NK-92 (cell line): ENCODE data around the gene FBXW8.

Experiments
- DNase-seq: peaks from one replicate; lab custom pipeline; 2025; ENCODE audit not compliant: unreplicated experiment; lab: John Stamatoyannopoulos, UW

FBXW8 gene

DNA sequence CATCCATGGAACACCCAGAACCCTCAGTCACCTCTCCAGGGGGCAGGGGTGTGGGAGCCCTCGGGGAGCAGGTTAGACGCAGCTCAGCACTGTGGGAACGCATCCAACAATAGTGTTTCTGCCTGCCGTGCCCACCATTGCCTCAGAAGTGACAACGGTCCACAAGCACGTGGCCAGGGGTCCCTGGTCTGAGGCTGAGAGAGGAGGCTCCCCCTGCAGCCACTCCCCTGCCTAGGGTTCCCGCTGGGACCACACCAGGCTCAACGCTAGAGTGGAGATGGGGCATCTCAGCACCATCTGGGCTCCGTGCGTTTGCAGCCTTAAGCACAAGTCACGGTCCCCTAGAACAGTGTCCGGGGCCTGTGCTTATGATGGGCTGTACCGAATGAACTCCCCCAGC, 125.8 kb downstream of the FBXW8 start:
- no peak for DNase-seq

DNA sequence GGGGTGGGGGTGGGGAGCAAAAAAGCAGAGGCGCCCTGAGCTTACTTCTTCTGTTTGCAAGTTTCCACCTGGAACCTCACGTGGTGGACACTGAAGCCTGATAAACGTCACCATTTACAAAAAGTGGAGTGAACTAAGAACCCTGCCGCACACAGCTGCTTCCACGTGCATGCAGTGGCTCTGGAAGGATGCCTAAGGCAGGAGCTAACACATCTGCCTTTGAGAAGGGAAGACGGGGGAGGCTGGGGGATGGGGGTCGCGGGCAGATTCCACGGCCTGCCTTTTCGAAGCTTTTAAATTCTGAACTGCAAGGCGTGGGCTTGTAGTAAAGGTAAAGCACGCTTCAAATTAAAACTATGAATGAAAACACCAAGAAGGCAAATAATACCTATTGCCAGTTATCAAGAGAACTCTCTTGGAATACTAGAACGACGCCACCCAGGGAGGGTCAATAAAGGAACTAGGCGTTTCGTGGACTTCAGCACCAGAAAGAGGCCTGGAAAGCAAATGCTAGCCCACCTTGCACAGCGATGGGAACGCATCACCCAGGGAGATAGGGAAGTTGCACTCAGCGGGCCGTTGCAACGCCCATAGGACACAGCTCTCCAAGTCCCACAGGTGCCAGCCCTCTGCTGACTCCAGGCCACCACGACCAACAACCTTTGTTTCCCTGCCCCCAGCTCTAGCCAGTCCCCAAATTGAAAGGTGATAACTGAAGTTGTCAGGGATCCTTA, 126.7 kb downstream of the FBXW8 start:
- no peak for DNase-seq

DNA sequence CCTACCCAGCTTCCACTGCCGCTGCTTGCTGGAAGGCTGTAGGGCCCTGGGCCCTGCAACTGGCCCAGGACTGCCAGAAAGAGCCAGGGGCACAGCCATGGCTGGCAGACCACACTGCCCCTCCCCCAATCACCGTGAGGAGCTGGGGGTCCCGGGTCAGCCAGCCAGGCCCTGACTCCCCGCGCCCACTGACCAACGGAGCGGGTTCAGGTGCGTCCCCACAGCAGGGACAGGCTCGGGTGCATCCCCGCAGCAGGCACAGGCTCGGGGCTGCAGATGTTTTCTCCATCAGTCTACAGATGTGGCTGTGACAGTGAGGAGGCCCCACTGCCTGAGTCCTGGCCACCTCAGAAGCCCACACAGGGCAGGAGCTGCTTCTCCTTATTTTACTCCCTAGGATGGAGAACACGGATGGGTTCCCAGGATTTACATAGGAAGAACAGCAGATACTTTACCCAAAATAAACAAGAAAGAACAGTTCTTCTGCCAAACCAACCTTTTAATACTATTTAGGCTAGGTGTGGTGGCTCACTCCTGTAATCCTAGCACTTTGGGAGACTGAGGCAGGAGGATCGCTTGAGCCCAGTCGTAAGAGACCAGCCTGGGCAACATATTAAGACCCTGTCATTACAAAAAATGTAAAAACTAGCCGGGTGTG, 127.4 kb downstream of the FBXW8 start:
- DNase-seq: no peak

DNA sequence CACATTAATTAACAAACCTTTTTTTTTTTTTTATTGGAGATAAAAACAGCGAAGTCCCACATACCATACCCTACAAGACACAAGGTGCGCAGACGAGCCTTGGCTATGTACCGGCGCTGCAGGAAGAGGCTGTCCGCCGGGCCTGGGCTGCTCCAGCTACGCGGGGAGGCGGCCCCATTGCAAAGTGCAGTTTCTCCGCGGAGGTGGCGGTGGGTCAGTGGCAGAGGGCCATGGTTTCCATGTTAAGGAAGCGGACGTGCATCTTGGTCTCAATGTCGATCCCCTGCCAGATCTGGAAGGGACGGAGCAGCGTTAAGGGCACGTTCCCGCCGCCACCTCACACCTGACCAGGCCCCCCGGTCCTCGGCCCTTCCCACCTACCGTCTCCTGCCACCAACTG, 128.2 kb downstream of the FBXW8 start:
- no peak for DNase-seq

DNA sequence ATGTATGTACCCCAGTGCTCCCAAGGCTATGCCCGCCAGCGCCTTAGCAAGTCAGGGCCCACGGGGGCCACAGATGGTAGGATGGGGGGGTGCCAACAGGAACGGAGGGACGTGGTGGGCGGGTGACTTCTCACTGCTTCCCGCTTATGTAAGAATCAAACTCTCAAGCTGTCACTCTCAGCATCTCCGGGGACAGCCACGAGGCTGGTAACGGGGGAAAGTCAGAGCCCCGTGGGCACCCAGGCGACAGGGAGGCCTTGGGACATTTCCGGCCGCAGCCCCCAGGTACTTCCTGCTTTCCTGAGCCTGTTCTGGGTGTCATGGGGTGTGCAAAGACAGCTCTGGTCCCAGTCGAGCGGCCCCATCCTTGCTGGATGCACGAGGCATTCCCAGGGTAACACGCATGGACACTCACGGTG, 129.2 kb downstream of the FBXW8 start:
- DNase-seq: no peak

DNA sequence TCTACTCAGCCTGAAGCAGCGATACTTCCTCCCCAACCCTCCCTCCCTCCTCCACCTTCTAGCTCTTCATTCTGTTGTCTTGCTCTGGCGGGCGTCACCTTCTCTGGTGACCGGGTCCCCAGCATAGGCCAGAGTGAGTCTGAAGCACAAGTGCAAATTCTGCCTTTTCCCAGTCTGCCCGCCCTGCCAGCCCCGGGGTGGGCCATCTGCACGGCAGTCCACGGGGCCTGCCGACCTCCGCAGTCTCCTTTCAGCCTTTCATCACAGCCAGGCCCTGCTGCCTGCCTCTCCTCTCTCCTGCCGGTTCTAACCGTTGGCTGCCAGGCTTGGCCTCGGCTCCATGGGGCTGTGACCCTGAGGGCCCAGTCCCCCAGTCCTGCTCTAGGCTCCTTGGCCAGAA, 129.7 kb downstream of the FBXW8 start:
- no peak for DNase-seq

DNA sequence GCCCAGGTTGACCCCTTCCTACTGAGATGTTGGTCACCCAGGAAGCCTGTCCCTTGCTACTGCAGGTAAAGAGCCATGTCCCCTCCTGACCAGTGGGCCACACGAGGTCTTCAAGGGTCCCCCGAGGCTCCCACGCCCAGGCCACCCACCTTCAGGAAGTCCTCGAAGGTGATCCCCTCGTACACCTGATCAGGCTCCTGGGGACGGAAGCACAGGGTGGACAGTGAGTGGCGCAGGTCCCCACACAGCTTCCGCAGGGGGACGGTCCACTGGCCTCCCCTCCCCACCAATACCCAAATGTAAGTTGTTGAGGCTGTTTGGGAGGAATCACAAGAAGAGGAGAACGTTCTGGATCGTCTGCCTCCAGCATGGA, 131.0 kb downstream of the FBXW8 start:
- DNase-seq: no peak

DNA sequence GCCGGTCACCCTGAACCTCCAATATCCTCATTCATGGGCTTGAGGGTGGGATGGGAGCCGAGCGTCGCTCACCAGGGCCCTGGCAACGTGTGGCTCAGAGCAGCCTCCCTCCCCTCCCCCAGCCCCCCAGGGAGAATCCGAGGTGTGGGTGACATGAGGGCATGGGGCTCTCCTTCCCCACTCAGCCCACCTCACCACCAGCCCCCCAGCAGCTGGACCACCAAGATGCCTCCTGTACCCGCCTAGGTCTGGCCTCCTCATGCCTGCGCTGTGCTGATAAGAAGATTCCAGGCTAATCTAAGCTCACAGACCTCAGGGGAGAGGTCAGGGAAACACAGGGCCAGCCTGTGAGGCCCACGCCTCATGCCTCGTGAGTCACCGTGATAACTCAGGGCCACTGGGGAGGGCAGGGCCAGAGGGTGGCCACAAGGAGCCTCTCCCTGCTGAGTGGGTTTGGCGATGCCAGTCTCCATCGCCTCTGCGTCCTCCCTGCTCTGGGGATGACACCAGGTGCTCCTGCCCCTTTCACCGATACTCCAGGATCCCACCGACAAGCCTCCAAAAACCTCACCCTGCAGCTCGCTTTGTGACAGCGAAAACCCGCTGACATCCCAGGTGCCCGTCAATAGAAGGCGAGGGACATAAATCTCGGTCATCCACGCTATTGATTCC, 131.6 kb downstream of the FBXW8 start:
- no peak for DNase-seq

DNA sequence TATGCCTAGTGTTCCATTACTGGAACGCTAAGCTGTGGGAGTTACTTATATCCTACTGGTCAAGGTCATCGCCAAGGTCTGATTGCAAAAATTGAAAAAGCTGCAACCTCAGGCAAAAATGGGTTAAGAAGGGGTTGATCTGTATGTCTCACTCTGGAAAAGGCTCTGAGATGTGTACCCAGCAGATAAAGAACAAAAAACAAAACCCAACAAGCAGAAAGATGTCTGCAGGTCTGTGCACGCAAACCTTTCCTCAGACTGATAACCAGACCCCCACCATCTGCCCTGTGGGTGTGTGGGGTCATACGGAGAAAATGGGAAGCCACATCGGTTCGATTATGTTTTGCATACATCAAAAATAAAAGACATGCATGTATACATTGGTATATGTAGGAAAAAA, 132.1 kb downstream of the FBXW8 start:
- no peak for DNase-seq

DNA sequence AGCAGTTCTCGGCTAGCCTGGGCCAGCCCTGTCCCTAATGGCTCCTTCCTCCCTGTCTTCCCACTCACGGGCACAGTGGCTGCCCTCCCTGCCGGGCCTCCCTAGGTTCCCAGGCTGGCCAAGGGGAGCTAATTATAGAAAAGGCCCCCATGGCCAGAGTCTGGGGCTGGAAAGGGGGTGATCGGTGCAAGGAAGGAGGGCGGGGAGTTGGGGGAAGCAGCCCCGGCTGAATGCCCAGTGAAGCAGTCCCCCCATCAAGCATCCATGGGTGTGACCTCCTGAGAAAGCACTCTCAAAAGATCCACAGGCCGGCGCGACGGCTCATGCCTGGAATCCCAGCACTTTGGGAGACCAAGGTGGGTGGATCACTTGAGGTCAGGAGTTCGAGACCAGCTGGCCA, 133.6 kb downstream of the FBXW8 start:
- DNase-seq: no peak

DNA sequence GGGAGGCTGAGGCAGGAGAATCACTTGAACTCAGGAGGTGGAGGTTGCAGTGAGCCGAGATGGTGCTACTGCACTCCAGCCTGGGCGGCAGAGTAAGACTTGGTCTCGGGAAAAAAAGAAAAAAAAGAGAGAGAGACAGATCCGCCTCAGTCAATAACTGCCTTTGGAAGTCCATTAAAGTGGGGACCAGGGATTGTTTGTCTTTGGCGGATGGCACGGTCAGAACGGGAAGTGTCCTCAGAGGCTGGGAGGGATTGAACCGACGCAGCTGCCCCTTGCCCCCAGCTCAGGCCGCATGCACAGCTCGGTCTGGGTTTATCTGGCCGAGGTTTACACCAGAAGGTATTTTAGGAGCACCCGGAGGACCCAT, 134.0 kb downstream of the FBXW8 start:
- no peak for DNase-seq

DNA sequence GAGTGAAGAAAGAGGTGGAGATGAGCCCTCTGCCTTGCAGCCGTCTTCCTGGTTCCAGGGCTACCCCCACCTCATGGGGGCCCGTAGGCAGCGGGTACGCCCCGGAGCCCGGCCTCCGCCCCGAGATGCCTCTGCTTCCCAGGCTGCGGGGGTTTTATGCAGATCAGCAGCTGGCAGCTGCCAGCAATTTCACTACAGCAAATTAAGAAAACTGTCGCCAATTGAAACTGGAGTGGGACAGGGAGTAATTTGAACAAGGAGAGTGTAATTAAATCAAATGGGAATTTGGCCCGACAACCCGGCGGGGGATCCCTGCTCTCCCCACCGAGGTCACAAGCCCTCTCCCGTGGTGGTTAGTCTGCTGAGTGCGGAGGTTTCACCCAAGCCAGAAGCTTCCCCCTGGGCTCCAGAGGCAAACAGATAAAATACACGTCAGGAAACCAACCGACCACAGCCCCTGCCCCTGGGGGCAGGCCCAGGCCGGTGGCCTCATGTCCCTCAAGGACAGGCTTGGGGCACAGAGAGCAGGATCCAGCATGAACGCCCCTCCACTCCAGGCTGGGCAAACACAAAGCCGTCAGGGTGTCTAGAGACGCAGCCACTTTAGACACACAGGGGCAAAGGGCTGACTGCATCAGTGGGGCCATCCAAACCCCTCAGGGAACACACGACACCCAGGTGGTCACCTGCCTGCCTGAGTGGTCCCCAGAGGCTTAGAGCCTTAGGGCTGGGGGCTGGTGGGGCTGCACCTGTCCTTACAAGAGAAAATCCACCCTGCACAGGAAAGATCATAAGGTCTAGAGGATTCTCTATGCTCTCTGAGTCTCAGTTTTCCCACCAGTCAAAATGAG, 134.6 kb downstream of the FBXW8 start:
- DNase-seq: no peak

DNA sequence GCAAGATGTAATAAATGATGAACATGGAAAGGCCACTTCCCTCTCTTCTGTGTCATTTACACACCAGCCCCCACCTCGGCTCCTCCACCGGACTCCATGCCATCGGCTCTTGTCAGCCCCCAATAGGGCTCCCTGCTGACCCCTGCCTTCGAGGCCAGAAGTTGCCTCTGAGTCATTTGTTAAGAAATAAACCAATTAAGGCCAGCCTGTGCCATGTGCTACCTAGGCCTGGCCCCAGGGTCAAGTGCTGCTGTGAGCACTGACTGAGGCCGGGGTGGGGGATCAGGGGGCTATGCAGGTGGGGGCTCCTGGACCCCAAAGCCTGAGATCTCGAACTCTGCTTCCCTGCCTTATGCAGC, 135.2 kb downstream of the FBXW8 start:
- DNase-seq: no peak

DNA sequence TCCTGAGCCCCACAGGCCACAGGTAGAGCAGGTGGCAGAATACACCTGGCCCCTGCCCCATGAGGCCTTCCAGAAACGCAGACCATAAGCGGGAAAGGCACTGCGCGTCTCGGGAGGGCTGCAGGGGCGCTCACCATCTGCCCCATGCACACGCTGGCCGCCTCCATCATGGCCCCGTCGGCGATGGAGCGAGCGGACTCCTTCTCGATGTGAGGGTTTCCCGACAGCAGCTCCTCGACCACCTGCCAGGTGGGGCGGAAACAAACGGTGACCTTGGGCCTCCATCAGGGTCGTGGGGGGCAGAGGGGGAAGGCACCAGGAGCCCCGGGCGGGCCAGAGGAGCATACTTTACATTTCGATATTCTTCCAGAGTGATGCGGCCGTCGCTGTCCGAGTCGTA, 135.7 kb downstream of the FBXW8 start:
- no peak for DNase-seq

DNA sequence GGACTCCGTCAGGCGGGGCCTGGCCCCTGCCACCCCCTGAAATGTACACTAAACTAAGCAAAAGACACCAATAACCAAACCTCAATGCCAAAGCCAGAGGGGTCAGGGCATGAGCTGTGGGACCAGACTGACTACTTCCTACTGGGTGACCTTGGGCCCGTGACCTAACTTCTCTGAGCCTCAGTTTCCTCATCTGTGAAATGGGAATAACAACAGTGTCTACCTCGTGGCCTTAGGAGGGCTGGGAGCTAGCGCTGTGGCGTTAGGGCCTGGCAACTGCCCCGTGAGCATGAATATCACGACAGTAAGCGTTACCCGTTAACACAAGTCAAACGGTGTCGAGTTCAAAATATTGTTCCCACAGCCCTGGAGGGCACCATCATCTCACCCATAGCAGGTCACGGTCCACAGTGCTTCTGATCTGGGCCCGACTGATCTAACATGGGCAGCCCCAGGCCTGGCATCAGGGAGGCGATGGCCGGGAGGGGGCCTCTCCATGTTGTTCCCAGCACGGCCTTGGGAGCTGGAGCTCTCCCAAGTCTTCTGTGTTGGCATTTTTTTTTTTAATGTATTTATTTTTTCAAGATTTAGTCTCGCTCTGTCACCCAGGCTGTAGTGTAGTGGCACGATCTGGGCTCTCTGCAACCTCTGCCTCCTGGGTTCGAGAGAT, 136.2 kb downstream of the FBXW8 start:
- DNase-seq: no peak

DNA sequence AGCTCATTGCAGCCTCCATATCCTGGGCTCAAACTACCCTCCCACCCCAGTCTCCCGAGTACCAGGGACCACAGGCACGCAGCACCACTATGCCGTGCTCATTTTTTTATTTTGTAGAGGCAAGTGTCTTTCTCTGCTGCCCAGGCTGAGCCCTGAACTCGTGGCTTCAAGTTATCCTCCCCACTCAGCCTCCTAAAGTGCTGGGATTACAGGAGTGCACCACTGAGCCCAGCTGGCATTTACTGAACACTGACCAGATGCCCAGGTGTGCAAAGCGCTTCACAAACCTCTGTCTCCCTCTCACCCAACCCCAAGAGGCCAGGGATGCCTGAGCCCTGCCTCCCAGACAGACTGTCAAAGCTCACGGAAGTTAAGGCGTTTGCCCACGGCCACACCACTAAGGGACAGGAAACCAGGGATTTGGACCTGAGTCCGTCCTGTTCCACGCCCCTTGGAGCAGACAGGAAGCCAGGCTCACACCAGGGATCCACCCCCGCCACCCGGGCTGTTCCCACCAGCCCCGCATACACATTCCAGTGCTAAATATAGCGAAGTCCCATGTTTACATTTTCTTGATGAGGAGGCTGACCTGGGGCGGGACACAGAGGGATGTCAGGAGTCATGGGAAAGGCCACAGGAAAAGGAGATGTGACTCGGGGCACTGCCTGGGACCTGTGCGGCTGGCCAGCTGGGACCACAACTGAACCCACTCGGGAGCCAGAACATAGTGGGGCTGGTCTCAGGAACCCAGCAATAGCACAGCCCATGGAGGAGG, 137.2 kb downstream of the FBXW8 start:
- DNase-seq: no peak

DNA sequence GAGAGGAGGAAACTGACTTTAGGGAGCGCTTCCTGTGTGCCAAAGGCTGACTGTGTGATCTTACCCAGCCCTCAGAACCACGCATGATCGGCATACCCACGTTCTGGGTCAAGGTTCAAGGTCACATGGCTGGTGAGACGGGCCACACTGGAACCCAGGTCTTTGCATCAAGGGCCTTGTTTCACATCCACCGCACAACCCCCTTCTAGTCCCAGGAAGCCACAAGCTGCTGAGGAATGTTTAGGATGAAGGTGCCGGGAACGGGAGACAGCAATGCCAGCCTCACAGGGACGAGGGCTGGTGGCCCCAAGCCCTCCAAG, 137.8 kb downstream of the FBXW8 start:
- no peak for DNase-seq

DNA sequence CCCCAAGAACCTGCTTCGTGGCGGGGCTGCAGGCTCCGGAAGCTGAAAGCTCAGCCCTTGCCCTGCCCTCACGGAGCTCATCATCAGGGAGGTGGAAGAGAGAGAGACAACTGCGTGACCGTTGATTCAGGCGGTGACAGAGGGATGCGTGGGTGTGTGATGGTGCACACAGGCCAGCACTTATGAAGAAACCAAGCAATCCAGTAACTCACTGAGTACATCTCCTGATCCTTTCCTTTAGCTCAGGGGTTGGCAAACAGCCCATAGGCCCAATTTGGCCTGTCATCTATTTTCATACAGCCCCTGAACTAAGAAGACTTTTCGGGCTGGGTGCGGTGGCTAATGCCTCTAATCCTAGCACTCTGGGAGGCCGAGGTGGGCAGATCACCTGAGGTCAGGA, 138.5 kb downstream of the FBXW8 start:
- no peak for DNase-seq

DNA sequence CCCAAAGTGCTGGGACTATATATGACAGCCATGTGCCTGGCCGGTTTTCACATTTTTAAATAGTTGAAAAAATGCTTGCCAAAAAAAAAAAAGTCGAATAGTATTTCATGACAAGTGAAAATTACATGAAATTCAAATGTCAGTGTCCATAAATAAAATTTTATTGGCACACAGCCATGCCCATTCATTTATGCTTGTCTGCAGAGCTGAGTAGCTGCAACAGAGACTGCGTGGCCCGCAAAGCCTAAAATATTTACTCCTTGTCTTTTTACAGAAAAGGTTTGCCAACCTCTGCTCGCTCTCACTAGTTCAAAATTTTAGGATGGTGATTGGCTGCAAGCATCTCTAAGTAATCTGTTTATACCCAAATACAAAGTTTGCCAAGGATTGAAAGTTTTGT, 139.3 kb downstream of the FBXW8 start:
- DNase-seq: no peak

DNA sequence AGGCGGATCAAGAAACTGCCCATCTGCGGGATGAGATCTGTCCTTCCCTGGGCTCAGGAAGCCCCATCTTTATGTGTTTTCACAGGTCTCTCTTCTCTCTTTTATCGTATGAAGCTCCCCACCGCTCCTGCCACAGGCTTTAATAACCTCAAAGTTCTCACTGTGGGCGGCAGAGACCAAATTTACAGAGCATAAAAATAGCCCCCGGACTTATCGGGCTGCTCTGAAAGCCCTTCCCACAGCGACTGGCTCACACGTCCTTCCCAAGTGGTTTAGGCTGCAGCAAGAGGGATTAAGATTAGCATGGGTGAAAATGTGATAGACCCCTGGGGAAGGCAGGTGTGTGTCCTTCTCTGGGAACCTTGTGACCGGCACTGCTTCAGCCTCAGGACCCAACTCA, 140.6 kb downstream of the FBXW8 start:
- DNase-seq: no peak
